HEK293 (cell line): ENCODE data around the gene ASB6.

Experiments used
- CTCF ChIP-seq: fragments of 450-650 bp; formaldehyde crosslinking; IDR thresholded peaks from 2 replicates; pipeline ENCODE4 v1.5.1; 2016; ENCODE audit warnings: missing biosample characterization, missing genetic modification characterization
- SP2 ChIP-seq: fragments of 450-650 bp; formaldehyde crosslinking; IDR thresholded peaks from 2 replicates; pipeline ENCODE4 v1.5.1; 2016; ENCODE audit warnings: missing biosample characterization, missing genetic modification characterization
- ZBTB49 ChIP-seq: fragments of 450-650 bp; formaldehyde crosslinking; IDR thresholded peaks from 2 replicates; pipeline ENCODE4 v1.5.1; 2016; ENCODE audit warnings: missing biosample characterization, missing genetic modification characterization, low read depth
- ZNF274 ChIP-seq, 2 experiments: fragments of 200-500 bp in 1 of 2; fragments of 450-650 bp in 1 of 2; sonication (Bioruptor generic) in 1 of 2; formaldehyde crosslinking in 1 of 2; IDR thresholded peaks; 2 replicates each; pipeline versions ENCODE4 v1.5.1 to v1.6.1; 2014 to 2016; ENCODE audit warnings: borderline replicate concordance in 1 of 2, inconsistent platforms in 1 of 2, low read length in 1 of 2, missing biosample characterization in 1 of 2, missing genetic modification characterization in 1 of 2
- ZNF560 ChIP-seq: fragments of 450-650 bp; formaldehyde crosslinking; IDR thresholded peaks from 2 replicates; pipeline ENCODE4 v1.5.1; 2017; ENCODE audit warnings: missing biosample characterization, missing genetic modification characterization, borderline replicate concordance

GRCh38 chr9:129630967-129631673, 10.8 kb downstream of the ASB6 start:
- TF ChIP-seq CTCF (tag by site-specific recombination) (no peak), ZNF274 (IDR thresholded peaks at IDR 0.05; ENCODE audit: low read length) (no peak), ZNF274 (tag by site-specific recombination; IDR thresholded peaks at IDR 0.05; ENCODE audit: borderline replicate concordance) (no peak), ZNF560 (no peak), ZBTB49 (tag by site-specific recombination) (no peak), SP2 (no peak)
